Testis (tissue), 3 donors: ENCODE data around the gene CSF1R. TPM values are rescaled to one million over a fixed set of nuclear protein-coding genes. Genes with fewer than 3 reads are reported as not detected.

Experiments
- DNase-seq: peaks from one replicate; pipeline ENCODE4 v3.0.0-alpha.2; 2019
- H3K27ac ChIP-seq, 2 donors: fragments of 200-600 bp; sonication (generic); one replicate each; pipeline ENCODE4 v1.5.1; 2019
- H3K27me3 ChIP-seq: fragments of 200-600 bp; sonication (generic); one replicate; pipeline ENCODE4 v1.5.1; 2019
- H3K36me3 ChIP-seq: fragments of 200-600 bp; sonication (generic); one replicate; pipeline ENCODE4 v1.5.1; 2017; ENCODE audit warnings: low read depth; ENCODE audit errors: missing control alignments
- H3K4me1 ChIP-seq: fragments of 200-600 bp; sonication (generic); one replicate; pipeline ENCODE4 v1.5.1; 2019
- H3K4me3 ChIP-seq, 2 donors: fragments of 200-600 bp; sonication (generic); one replicate each; pipeline ENCODE4 v1.5.1; 2017 to 2019
- H3K9me3 ChIP-seq: fragments of 200-600 bp; sonication (generic); one replicate; pipeline ENCODE4 v1.5.1; 2017
- POLR2A ChIP-seq: fragments of 450-650 bp; IDR thresholded peaks from one replicate; pipeline ENCODE4 v1.6.1; 2017; ENCODE audit warnings: antibody characterized with exemption, mild to moderate bottlenecking, moderate library complexity
- WGBS, 2 donors: methylation state at CpG; one replicate each; pipeline ENCODE4 v1.1.5; 2018; 5-methylcytosine and 5-hydroxymethylcytosine counted together
- intact Hi-C: fragments of 100-400 bp; cut with DNase I; formaldehyde crosslinking; loops from one replicate; pipeline ENCODE4 v1.15.1; 2023; ENCODE audit warnings: low total_unique reads
- polyA plus RNA-seq: library from polyadenylated mRNA; stranded (reverse); fragments of 350-450 nt; fragmentation: Illumina TruSeq; extraction: RNeasy Lipid Tissue Mini Kit (QIAGEN cat#74804); gene quantifications from one replicate; pipeline ENCODE4 v1.2.3, GENCODE V29; 2014; ENCODE audit warnings: low read depth, low replicate concordance; ENCODE audit not compliant: insufficient read depth
- total RNA-seq, 2 donors: library from RNA; depleted of rRNA; stranded (reverse); fragments of >200 nt; gene quantifications; one replicate each; pipeline ENCODE4 v1.2.3, GENCODE V29; 2016
- TF ChIP-seq, protein P1 (sequence below), 3 experiments: fragments of 450-650 bp in 2 of 3; fragments of 200-600 bp in 1 of 3; sonication (generic) in 1 of 3; IDR thresholded peaks; one replicate each; pipeline ENCODE4 v1.5.1; 2016 to 2019; ENCODE audit warnings: antibody characterized with exemption in 3 of 3, mild to moderate bottlenecking in 2 of 3, moderate library complexity in 1 of 3

CSF1R gene
- total and polyA plus RNA-seq, 3 donors from 2014 or later = 4.3 to 25.4 (median 15.7) TPM

DNA sequence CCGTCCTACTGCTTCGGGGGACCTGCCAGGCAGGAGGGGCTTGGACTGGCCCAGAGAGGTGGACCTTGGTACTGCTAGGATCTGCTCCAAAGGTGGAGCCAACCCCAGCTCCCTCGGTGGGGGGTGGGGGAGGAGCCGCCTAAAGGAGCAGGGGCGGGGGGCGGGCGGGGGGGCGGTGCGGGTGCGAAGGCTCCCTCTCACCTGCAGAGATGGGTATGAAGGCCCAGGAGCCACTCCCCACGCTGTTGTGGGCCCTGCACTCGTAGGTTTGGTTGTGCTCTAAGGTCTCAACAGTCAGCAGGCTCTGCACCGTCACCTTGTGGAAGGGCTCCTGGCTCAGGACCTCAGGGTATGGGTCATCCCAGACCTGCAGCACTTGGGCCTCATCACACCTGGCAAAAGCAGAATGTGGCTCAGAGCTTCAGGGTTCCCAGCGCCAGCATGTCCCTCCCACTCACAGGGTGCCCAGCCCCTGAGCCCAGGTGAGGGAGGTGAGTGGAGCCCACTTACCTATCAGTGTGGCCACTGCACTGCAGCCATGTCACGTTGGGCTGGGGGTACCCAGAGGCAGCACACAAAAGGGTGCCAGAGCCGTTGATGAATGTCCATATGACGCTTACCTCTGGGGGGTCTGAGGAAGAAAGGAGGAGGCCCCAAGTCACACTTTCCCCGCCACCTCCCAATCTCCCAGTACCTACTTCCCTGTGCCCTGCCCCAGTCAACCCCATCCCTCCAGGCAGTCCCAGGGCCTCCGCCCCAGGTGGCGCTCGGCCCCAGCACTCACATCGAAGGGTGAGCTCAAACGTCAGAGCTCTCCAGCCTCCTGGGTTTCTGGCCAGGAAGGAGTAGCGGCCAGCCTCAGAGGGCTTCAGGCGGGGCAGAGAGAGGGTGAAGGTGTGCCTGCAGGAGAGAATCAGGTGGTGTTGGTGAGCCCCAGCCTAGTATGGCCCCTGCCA is 16.4 kb downstream of the CSF1R start:
- WGBS, 2 donors = 93% methylated on average over 19 of the region's 25 CpGs; no CpG with 5 or more reads in 1 of the 2 donors
- Histone ChIP-seq H3K4me1 (no peaks in the 10 kb centered on the region), H3K4me3 (no peak overlapping the region), H3K27ac (no peak overlapping the region), H3K36me3 (no peaks in the 10 kb centered on the region), H3K9me3 (no peaks in the 10 kb centered on the region), H3K27me3 (no peaks in the 10 kb centered on the region)
- intact Hi-C loops = no loop called here
- DNase-seq = no peak
- no peak for TF ChIP-seq POLR2A
- TF ChIP-seq, protein P1, sequence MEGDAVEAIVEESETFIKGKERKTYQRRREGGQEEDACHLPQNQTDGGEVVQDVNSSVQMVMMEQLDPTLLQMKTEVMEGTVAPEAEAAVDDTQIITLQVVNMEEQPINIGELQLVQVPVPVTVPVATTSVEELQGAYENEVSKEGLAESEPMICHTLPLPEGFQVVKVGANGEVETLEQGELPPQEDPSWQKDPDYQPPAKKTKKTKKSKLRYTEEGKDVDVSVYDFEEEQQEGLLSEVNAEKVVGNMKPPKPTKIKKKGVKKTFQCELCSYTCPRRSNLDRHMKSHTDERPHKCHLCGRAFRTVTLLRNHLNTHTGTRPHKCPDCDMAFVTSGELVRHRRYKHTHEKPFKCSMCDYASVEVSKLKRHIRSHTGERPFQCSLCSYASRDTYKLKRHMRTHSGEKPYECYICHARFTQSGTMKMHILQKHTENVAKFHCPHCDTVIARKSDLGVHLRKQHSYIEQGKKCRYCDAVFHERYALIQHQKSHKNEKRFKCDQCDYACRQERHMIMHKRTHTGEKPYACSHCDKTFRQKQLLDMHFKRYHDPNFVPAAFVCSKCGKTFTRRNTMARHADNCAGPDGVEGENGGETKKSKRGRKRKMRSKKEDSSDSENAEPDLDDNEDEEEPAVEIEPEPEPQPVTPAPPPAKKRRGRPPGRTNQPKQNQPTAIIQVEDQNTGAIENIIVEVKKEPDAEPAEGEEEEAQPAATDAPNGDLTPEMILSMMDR (IDR thresholded peaks at IDR 0.05) = no peak

DNA sequence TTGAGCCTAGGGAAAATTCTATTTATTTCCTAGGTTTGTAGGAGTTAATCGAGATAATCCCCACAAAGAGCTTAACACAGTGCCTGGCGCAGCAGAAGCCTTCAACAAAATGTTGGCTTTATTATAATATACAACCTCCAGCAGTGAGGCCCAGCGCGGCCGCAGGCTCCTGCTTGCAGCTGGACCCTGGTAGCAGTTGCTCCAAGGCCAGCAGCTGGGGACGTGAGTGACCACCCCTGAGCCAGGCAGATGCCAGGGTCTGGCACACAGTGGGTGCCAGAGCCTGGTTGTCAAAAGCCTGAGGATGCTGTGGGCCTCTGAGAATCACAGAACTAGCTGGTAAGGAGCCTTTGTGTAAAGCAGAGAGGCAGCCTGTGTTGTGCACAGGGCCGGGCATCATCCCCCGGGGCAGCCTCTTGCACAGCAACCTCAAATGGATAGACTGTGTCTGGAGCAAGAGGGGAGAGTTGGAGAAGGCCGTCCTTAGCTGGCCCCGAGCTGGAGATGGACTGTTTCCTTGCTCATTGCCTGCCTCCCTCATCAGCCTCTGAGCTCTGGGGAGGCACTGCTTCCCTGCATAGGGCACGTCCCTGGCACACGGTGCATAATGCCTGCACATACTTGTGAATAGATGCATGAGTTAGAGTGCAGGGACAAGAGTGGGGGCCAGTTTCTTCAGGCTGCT is 17.3 kb downstream of the CSF1R start:
- Histone ChIP-seq H3K4me1 (no peaks in the 10 kb centered on the region), H3K4me3 (no peak overlapping the region), H3K36me3 (no peaks in the 10 kb centered on the region), H3K27me3 (no peaks in the 10 kb centered on the region), H3K9me3 (no peaks in the 10 kb centered on the region), H3K27ac (no peak overlapping the region)
- intact Hi-C loops = no loop called here
- 77 to 81% methylated on average over 12 of the region's 12 CpGs for WGBS, 2 donors
- DNase-seq = no peak
- TF ChIP-seq POLR2A = no peak
- TF ChIP-seq, protein P1 (IDR thresholded peaks at IDR 0.05) = no peak

DNA sequence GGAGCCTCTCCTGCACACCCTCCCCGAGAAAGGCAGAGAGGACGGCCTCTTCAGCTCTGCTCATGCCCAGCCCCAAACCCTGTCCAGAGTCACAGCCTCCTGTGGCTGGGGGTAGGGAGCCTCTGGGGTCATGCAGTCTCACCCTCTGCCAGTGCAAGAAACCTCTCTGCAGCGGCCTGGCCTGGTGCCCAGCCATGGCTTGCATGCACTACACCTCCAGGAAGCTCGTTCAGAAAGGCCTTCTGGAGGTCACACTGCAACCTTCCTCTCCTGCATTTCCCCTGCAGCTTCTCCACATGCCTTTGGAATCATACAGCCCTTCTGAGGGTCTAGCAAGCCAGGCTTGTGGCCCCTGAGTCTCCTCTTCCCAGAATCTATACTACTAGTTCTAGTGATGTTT is 17.9 kb downstream of the CSF1R start:
- WGBS, 2 donors = 69 to 90% methylated on average over 2 to 4 of the region's 4 CpGs
- H3K9me3 ChIP-seq = no peaks in the 10 kb centered on the region
- H3K4me1 ChIP-seq = no peaks in the 10 kb centered on the region
- intact Hi-C loops = no loop called here
- H3K4me3 ChIP-seq = no peak overlapping the region
- H3K27me3 ChIP-seq = no peaks in the 10 kb centered on the region
- no peaks in the 10 kb centered on the region for H3K36me3 ChIP-seq
- DNase-seq = no peak
- TF ChIP-seq POLR2A = no peak
- TF ChIP-seq, protein P1 (IDR thresholded peaks at IDR 0.05) = no peak
- no peak overlapping the region for H3K27ac ChIP-seq

DNA sequence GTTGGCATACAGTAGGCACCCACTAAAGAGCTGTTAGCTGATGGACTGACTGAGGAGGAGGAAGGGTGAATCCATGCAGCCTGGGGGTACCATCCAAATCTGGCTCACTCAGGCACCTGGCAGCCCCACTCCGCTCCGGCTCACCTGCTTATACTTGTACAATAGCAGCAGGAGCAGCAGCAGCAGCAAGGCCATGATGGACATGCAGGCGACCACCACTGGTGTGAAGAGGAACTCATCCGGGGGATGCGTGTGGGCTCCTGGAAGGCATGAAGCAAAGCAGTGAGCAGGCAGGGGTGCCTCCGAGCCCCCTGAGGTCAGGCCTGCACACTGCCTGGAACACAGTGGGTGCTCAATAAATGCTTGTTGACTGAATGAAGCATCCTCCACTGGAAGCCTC is 18.3 kb downstream of the CSF1R start:
- 95 to 97% methylated on average over 6 of the region's 6 CpGs for WGBS, 2 donors
- intact Hi-C loops = no loop called here
- Histone ChIP-seq H3K4me1 (no peaks in the 10 kb centered on the region), H3K36me3 (no peaks in the 10 kb centered on the region), H3K4me3 (no peak overlapping the region), H3K9me3 (no peaks in the 10 kb centered on the region), H3K27me3 (no peaks in the 10 kb centered on the region), H3K27ac (no peak overlapping the region)
- DNase-seq = no peak
- no peak for TF ChIP-seq POLR2A
- TF ChIP-seq, protein P1 (IDR thresholded peaks at IDR 0.05) = no peak
